ES-I3 (cell line): ENCODE results near the gene LIF.

Source experiments
- H3K36me3 ChIP-seq: 2 replicates; pipeline ENCODE4 v1.6.1; 2013; ENCODE audit warnings: mild to moderate bottlenecking, low read length, control low read depth, moderate library complexity; ENCODE audit not compliant: insufficient read depth
- H3K4me1 ChIP-seq: 2 replicates; pipeline ENCODE4 v1.6.1; 2013; ENCODE audit warnings: mild to moderate bottlenecking, control low read depth, low read length; ENCODE audit not compliant: insufficient read depth
- H3K9ac ChIP-seq: 2 replicates; pipeline ENCODE4 v1.6.1; 2013; ENCODE audit warnings: low read depth, mild to moderate bottlenecking, low read length, moderate library complexity
- H3K9me3 ChIP-seq: 2 replicates; pipeline ENCODE4 v1.6.1; 2013; ENCODE audit warnings: mild to moderate bottlenecking, low read length, moderate library complexity; ENCODE audit not compliant: control insufficient read depth, insufficient read depth

The LIF gene

GRCh38 chr22:30245985-30246813 lies at the start of gene LIF:
LIF (minus strand) TSS chr22:30246759; CDS start chr22:30246695, 64 bp downstream.
- H3K4me1 ChIP-seq, result peaks cover 21% of the 10 kb centered on the region
- H3K36me3 ChIP-seq, result peaks cover 10% of the 10 kb centered on the region; the same call in 1 of the 2 replicates
- H3K9ac ChIP-seq, result peak within 1 kb of the TSS; percentile 64
- no peaks in the 10 kb centered on the region for H3K9me3 ChIP-seq

- H3K36me3 ChIP-seq, result peaks cover 4% of the 10 kb centered on the region; the same call in 1 of the 2 replicates
- H3K4me1 ChIP-seq, result peaks cover under 1% of the 10 kb centered on the region; the same call in 1 of the 2 replicates
- H3K9ac ChIP-seq, result no peak overlapping the region
- no peaks in the 10 kb centered on the region for H3K9me3 ChIP-seq
These were observed 49.8 kb upstream of the LIF start for GRCh38 chr22:30296324-30296723.

- no peaks in the 10 kb centered on the region for H3K9me3 ChIP-seq
- H3K4me1 ChIP-seq, result peaks cover 8% of the 10 kb centered on the region
- no peaks in the 10 kb centered on the region for H3K36me3 ChIP-seq
- H3K9ac ChIP-seq, result no peak overlapping the region
These were observed 49.0 kb upstream of the LIF start for GRCh38 chr22:30295576-30295975.

DNA sequence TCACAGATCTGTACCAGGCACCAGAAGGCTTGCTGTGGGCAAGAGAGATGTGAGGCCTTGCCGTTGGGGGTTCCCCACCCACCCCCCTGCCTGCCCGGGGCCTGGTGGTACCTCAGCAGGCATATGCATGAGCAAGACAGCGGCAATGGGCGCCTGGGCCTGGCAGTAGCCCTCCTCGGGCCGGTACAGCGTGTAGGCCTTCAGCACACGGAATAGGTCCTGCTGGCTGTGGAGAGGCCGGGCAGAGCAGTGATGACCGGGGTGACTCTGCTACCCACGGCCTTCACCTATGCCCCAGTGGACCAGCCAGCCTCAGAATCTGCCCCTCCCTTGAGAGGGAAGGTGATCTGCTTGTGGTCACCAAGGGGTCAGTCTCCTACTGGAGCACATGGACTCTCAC lies 48.3 kb upstream of the LIF start:
- Histone ChIP-seq H3K4me1 (peaks cover 14% of the 10 kb centered on the region), H3K9me3 (no peaks in the 10 kb centered on the region), H3K9ac (no peak overlapping the region), H3K36me3 (no peaks in the 10 kb centered on the region)

DNA sequence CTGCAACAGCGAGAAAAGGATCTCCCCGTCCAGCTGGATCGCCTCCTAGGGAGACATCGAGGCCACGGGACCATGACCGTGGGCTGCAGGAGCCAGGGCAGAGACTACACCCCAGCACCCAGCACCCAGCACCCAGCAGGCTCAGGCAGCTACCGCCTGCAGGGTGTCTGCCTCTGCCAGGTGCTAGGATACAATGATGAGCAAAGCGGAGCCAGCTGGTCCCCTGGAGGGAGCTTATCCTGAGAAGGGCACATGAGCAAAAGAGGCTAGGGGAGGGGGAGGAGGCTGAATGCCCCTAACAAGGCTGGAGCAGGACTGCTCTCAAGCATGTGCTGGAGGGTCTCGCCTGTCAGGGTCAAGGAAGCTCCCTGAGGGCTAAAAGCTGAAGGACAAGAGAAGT lies 47.5 kb upstream of the LIF start:
- no peaks in the 10 kb centered on the region for H3K9me3 ChIP-seq
- no peak overlapping the region for H3K9ac ChIP-seq
- no peaks in the 10 kb centered on the region for H3K36me3 ChIP-seq
- peaks cover 14% of the 10 kb centered on the region for H3K4me1 ChIP-seq

- no peaks in the 10 kb centered on the region for H3K36me3 ChIP-seq
- H3K9ac ChIP-seq, result no peak overlapping the region
- H3K9me3 ChIP-seq, result no peaks in the 10 kb centered on the region
These were observed 46.5 kb upstream of the LIF start for GRCh38 chr22:30293026-30293425.

DNA sequence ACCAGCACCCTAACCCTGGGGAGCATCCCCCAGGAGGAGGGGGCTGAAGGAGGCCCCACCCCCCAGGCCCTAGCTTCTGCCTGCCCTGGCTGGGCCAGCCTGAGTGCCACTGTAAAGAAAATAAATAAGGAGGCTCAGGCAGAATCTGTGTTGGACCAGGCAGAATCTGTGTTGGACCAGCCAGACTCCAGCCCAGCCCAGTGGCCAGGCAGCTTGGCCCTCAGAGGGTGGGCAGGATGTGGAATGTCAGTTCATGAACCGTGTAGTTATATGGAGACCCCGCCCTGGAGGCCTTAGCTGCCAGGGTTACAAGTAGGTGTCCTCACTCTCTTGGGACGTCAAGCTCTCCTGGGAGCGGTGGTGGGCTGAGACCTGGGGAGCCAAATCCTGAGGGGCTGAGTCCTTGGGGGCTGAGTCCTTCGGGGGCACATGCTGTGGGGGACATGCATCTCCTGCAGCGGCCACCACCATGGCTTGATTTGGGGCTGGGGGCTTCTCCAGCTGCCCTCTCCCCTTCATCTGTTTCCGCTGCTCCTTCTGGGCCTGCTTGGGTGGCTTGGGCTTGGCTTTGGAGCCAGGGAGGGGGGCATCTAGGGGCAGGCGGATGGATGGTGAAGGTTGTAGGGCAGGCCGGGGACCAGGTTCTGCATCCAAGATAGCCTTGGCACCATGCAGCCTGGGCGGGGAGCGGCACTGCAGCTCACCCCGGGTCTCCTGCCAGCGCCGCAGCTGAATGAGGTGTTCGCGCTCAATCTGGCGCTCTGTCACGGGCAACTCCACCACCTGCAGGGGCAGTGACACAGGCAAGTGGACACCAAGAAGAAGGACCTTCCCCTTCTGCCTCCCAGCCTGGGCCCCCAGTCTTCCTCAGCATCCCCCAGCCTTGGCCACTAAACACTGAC lies 45.8 kb upstream of the LIF start:
- Histone ChIP-seq H3K4me1 (peaks cover 14% of the 10 kb centered on the region), H3K36me3 (no peaks in the 10 kb centered on the region)

More at GRCh38 chr22:30293026-30293425, 46.5 kb upstream of the LIF start:
- peaks cover 14% of the 10 kb centered on the region for H3K4me1 ChIP-seq

GRCh38 chr22:30291058-30291892 lies 44.7 kb upstream of the LIF start:
- H3K9ac ChIP-seq, result no peak overlapping the region
- H3K4me1 ChIP-seq, result peaks cover 14% of the 10 kb centered on the region
- no peaks in the 10 kb centered on the region for H3K36me3 ChIP-seq

More for the DNA sequence above, 45.8 kb upstream of the LIF start:
- Histone ChIP-seq H3K9me3 (no peaks in the 10 kb centered on the region), H3K9ac (no peak overlapping the region)

GRCh38 chr22:30290342-30291057 lies 43.9 kb upstream of the LIF start:
- no peaks in the 10 kb centered on the region for H3K9me3 ChIP-seq
- peaks cover 14% of the 10 kb centered on the region for H3K4me1 ChIP-seq
- peak overlapping the region; percentile 49; the same call in 1 of the 2 replicates for H3K9ac ChIP-seq
- no peaks in the 10 kb centered on the region for H3K36me3 ChIP-seq

More at GRCh38 chr22:30291058-30291892, 44.7 kb upstream of the LIF start:
- no peaks in the 10 kb centered on the region for H3K9me3 ChIP-seq

DNA sequence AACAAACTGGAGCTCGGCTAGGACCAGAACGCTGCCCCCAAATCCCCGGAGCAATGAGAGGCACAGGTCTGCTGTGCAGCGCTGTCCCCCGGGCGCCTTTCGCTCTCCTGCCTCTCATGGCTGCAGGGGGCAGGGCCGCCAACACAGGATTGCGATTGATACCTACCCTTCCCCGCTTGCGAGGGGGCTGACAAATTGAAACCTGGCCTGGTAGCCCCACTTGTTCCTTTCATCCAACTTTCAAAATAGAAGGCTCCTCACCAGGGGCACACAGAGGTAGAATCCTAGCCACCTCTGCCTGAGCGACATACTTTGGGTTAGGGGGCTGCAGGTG lies 43.4 kb upstream of the LIF start:
- peaks cover 14% of the 10 kb centered on the region for H3K4me1 ChIP-seq
- peak overlapping the region; percentile 49; the same call in 1 of the 2 replicates for H3K9ac ChIP-seq
- no peaks in the 10 kb centered on the region for H3K9me3 ChIP-seq
- H3K36me3 ChIP-seq, result no peaks in the 10 kb centered on the region

DNA sequence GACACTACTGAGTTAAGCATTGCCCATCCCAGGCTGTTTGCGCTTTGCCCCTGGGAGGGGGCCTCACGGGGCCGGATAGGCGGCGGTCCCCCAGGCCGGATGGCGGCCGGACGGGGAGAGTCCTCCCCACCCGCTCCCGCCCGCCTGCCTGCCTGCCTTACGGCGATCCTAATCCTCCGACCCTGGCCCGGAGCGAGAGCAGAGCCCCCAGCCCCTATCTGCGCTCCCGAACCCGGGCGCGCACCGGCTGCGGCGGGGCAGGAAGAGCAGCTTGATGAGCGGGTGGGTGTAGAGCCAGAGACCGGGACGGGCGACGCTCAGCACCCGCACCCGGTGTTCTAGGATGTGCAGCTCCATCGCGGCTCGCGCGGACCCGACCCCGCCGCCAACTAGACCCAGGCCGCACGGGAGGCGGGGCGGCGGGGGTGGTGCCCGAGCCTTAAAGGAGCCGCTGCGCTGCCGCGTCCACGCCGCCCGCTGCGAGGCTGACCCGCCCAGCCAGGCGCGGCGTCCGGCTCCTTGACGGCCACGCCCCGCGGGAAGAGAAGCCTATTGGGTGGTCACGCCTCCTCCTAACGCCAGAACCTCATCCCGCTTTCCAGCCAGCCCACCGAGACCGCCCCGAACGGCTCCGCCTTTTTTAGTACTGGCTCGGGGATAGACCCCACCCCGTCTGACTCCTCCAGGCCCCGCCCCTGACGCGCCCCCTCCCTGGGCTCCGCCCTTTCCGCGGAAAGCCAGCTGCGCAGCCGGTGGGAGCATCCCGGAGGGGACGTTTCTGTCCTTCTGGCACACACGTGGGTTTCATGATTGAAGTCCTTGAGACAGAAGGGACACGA lies 42.8 kb upstream of the LIF start, which contains the start of gene CASTOR1:
CASTOR1 (minus strand) TSS at position 365 of the 839 bp plus-strand sequence; CDS start at position 357, 8 bp downstream.
- no peaks in the 10 kb centered on the region for H3K36me3 ChIP-seq
- H3K9ac ChIP-seq, result peak within 1 kb of the TSS; percentile 54; the same call in 1 of the 2 replicates

DNA sequence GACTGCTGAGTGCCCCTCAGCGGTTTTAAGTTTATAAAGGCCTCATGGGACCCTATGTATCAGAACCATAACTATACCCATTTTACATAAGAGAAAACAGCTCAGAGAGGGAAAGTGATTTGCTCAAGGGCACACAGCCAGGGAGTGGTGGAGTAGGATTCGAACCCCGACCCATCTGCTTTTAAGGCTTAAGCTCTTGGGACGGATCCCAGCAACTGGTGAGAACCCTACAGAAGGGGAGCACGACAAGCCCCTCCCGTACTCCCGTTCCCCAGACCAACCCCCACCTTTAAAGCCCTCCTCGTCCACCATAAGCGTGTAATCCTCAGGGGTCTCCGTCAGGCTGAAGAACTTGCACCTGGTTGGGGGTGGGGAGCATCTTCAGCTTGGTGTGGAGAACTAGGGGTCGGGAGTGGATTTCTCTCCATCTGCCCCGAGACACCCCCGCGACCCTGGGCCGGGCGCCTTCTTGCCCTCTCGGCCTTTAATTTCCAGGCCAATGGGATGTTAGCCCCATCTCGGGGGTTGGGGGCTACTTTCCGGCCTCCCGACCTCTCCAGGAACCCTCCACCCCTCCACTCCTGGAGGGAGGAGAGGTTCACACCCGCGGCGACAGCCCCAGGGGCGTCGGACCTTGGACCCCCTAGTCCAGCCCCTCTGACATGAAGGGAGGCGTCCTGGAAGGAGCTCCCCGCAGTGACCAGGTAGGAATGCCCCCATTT lies 42.0 kb upstream of the LIF start:
- Histone ChIP-seq H3K36me3 (no peaks in the 10 kb centered on the region), H3K9ac (peak overlapping the region; percentile 54; the same call in 1 of the 2 replicates), H3K9me3 (no peaks in the 10 kb centered on the region)

More for the DNA sequence above, 42.8 kb upstream of the LIF start, which contains the start of gene CASTOR1:
- no peaks in the 10 kb centered on the region for H3K9me3 ChIP-seq
- H3K4me1 ChIP-seq, result peaks cover 14% of the 10 kb centered on the region

More for the DNA sequence above, 42.0 kb upstream of the LIF start:
- peaks cover 14% of the 10 kb centered on the region for H3K4me1 ChIP-seq
